PC-9 (cell line): Measurements from ENCODE around the gene MAST4.

Experiments used
- EZH2 ChIP-seq: fragments of 200-600 bp; sonication (generic); IDR thresholded peaks from 2 replicates; pipeline ENCODE4 v1.8.0; 2017; ENCODE audit warnings: antibody characterized with exemption, low read depth
- TF ChIP-seq, protein P1 (sequence below): fragments of 200-600 bp; sonication (generic); conservative IDR thresholded peaks from 2 replicates; pipeline ENCODE4 v1.6.1; 2017; ENCODE audit warnings: mixed run types, antibody characterized with exemption, mild to moderate bottlenecking, moderate library complexity

DNA sequence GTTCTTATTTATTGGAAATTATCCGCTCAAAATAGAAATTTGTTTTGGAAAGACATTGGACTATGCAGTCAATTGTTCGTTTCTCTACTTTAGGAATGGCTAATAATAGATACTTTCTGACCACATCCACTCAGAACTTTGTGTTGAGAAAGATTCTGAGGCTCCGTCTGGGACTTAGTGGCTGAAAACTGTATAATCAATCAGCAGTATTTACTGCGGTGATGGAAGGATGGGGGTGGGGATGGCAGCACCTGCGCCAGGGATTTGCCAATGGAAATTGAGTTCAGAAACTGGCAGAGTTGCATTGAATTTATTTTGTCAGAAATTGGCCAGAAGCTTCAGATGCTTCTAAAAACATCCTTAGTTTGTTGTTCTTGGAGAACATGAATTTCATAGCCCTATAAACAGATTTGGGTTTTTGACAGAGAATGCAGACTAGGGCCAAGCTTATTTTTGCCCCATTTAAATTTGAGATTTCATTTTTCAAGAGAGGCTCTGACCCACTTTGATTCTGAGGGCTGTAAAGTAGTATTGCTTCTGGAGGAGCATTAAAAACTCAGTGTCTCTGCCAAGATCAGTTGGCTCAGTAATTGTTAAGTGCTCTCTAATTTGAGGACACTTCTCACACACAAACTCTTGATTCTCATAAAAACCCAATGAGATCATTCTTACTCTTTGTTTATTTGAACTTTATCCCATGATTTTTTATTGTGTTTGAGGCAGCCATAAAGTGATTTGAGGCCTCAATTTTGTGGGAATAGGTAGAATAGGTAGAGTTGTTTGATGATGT, 385.3 kb downstream of the MAST4 start:
- TF ChIP-seq, protein P1, sequence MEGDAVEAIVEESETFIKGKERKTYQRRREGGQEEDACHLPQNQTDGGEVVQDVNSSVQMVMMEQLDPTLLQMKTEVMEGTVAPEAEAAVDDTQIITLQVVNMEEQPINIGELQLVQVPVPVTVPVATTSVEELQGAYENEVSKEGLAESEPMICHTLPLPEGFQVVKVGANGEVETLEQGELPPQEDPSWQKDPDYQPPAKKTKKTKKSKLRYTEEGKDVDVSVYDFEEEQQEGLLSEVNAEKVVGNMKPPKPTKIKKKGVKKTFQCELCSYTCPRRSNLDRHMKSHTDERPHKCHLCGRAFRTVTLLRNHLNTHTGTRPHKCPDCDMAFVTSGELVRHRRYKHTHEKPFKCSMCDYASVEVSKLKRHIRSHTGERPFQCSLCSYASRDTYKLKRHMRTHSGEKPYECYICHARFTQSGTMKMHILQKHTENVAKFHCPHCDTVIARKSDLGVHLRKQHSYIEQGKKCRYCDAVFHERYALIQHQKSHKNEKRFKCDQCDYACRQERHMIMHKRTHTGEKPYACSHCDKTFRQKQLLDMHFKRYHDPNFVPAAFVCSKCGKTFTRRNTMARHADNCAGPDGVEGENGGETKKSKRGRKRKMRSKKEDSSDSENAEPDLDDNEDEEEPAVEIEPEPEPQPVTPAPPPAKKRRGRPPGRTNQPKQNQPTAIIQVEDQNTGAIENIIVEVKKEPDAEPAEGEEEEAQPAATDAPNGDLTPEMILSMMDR: no peak
- TF ChIP-seq EZH2: no peak
